OCI-LY1 (cell line): ENCODE measurements around the gene LSAMP.

Experiments
- H2AFZ ChIP-seq: fragments of 200-600 bp; sonication (generic), shearing (Covaris generic); 2 replicates; pipeline ENCODE4 v1.6.0; 2014; ENCODE audit warnings: antibody characterized with exemption, mild to moderate bottlenecking, low read length
- H3F3A ChIP-seq: fragments of 200-600 bp; sonication (generic), shearing (Covaris generic); 2 replicates; pipeline ENCODE4 v1.6.0; 2014; ENCODE audit warnings: mild to moderate bottlenecking, antibody characterized with exemption, low read length, moderate library complexity; ENCODE audit not compliant: insufficient read depth
- H3K27ac ChIP-seq: fragments of 200-600 bp; sonication (generic); 2 replicates; pipeline ENCODE4 v1.5.1; 2014; ENCODE audit warnings: low read length, mixed run types, mild to moderate bottlenecking, low read depth; ENCODE audit not compliant: poor library complexity, severe bottlenecking
- H3K27me3 ChIP-seq: fragments of 200-600 bp; sonication (generic); 2 replicates; pipeline ENCODE4 v1.6.0; 2014; ENCODE audit warnings: antibody characterized with exemption, mild to moderate bottlenecking, low read length, moderate library complexity; ENCODE audit not compliant: insufficient read depth
- H3K36me3 ChIP-seq: fragments of 200-600 bp; sonication (generic); 2 replicates; pipeline ENCODE4 v1.6.1; 2014; ENCODE audit warnings: mild to moderate bottlenecking, antibody characterized with exemption, low read length, moderate library complexity, mixed read lengths; ENCODE audit not compliant: insufficient read depth
- H3K4me1 ChIP-seq: fragments of 200-600 bp; sonication (generic); 2 replicates; pipeline ENCODE4 v1.5.1; 2014; ENCODE audit warnings: mild to moderate bottlenecking, low read length, moderate library complexity; ENCODE audit not compliant: insufficient read depth, severe bottlenecking
- H3K4me2 ChIP-seq: fragments of 200-600 bp; sonication (generic), shearing (Covaris generic); 2 replicates; pipeline ENCODE4 v1.6.1; 2014; ENCODE audit warnings: low read length
- H3K4me3 ChIP-seq: fragments of 200-600 bp; sonication (generic); 2 replicates; pipeline ENCODE4 v1.5.1; 2014; ENCODE audit warnings: low read length, low read depth, mild to moderate bottlenecking, mixed read lengths; ENCODE audit not compliant: poor library complexity, severe bottlenecking
- H3K79me2 ChIP-seq: fragments of 200-600 bp; shearing (Covaris generic); 2 replicates; pipeline ENCODE4 v1.6.1; 2016; ENCODE audit warnings: mixed run types, low read length, mixed read lengths; ENCODE audit not compliant: insufficient read depth
- H3K9ac ChIP-seq: fragments of 200-600 bp; sonication (generic), shearing (Covaris generic); 2 replicates; pipeline ENCODE4 v1.6.1; 2014; ENCODE audit warnings: mild to moderate bottlenecking, low read length, mixed read lengths
- H3K9me2 ChIP-seq: fragments of 200-600 bp; sonication (generic), shearing (Covaris generic); 2 replicates; pipeline ENCODE4 v1.6.1; 2014; ENCODE audit warnings: low read depth, mild to moderate bottlenecking, low read length, mixed read lengths
- H3K9me3 ChIP-seq: fragments of 200-600 bp; shearing (Covaris generic); 2 replicates; pipeline ENCODE4 v1.6.1; 2014; ENCODE audit warnings: low read length, mixed read lengths
- H4K20me1 ChIP-seq: fragments of 200-600 bp; sonication (generic), shearing (Covaris generic); 2 replicates; pipeline ENCODE4 v1.6.0; 2016; ENCODE audit warnings: mild to moderate bottlenecking, low read length; ENCODE audit not compliant: insufficient read depth
- EZH2 ChIP-seq: fragments of 200-600 bp; sonication (generic), shearing (Covaris generic); IDR thresholded peaks from 2 replicates; pipeline ENCODE4 v1.8.0; 2017; ENCODE audit warnings: borderline replicate concordance, mixed run types, mild to moderate bottlenecking, antibody characterized with exemption, low read length, moderate library complexity, mixed read lengths
- TF ChIP-seq, protein P1 (sequence below): fragments of 200-600 bp; sonication (generic), shearing (Covaris generic); IDR thresholded peaks from 2 replicates; pipeline ENCODE4 v1.5.1; 2017; ENCODE audit warnings: mild to moderate bottlenecking, antibody characterized with exemption, low read length, moderate library complexity, mixed read lengths

The LSAMP gene

GRCh38 chr3:116052602-116053001 lies 392.7 kb downstream of the LSAMP start:
- H3K9ac ChIP-seq: no peak overlapping the region
- no peaks in the 10 kb centered on the region for H3K9me3 ChIP-seq
- H3K36me3 ChIP-seq: no peaks in the 10 kb centered on the region
- no peaks in the 10 kb centered on the region for H4K20me1 ChIP-seq
- H3K4me2 ChIP-seq: no peak overlapping the region
- H3K9me2 ChIP-seq: no peaks in the 10 kb centered on the region
- no peaks in the 10 kb centered on the region for H3F3A ChIP-seq
- no peak overlapping the region for H2AFZ ChIP-seq
- no peaks in the 10 kb centered on the region for H3K27me3 ChIP-seq
- H3K79me2 ChIP-seq: no peaks in the 10 kb centered on the region
- no peak overlapping the region for H3K4me3 ChIP-seq
- H3K27ac ChIP-seq: no peak overlapping the region
- no peaks in the 10 kb centered on the region for H3K4me1 ChIP-seq
- TF ChIP-seq, protein P1, sequence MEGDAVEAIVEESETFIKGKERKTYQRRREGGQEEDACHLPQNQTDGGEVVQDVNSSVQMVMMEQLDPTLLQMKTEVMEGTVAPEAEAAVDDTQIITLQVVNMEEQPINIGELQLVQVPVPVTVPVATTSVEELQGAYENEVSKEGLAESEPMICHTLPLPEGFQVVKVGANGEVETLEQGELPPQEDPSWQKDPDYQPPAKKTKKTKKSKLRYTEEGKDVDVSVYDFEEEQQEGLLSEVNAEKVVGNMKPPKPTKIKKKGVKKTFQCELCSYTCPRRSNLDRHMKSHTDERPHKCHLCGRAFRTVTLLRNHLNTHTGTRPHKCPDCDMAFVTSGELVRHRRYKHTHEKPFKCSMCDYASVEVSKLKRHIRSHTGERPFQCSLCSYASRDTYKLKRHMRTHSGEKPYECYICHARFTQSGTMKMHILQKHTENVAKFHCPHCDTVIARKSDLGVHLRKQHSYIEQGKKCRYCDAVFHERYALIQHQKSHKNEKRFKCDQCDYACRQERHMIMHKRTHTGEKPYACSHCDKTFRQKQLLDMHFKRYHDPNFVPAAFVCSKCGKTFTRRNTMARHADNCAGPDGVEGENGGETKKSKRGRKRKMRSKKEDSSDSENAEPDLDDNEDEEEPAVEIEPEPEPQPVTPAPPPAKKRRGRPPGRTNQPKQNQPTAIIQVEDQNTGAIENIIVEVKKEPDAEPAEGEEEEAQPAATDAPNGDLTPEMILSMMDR: no peak
- TF ChIP-seq EZH2: no peak

DNA sequence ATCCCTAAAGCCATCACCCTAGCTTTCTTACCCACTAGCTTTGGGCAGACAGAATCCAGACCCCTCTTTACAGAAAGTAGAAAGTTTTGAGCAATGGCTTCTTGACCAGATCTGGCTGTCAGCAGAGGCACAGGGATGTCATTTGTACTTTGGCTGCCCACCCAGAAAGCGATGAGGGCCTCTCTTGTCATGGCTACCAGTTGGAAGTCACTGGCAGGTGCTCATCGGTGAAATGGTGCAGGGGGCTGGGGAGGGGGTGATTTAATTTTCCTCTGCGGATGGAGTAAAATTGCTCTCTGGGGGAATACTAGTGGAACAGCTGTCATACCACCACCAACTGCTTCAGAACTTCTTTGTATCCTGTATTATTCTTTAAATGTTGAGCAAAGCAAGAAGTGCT lies 393.7 kb downstream of the LSAMP start:
- no peaks in the 10 kb centered on the region for H3K4me1 ChIP-seq
- TF ChIP-seq, protein P1: no peak
- TF ChIP-seq EZH2: no peak
- H3F3A ChIP-seq: no peaks in the 10 kb centered on the region
- H3K27ac ChIP-seq: no peak overlapping the region
- H3K9ac ChIP-seq: no peak overlapping the region
- H3K79me2 ChIP-seq: no peaks in the 10 kb centered on the region
- H3K9me3 ChIP-seq: no peaks in the 10 kb centered on the region
- no peaks in the 10 kb centered on the region for H3K9me2 ChIP-seq
- no peak overlapping the region for H3K4me3 ChIP-seq
- H3K4me2 ChIP-seq: no peak overlapping the region
- H2AFZ ChIP-seq: no peak overlapping the region
- no peaks in the 10 kb centered on the region for H3K27me3 ChIP-seq
- no peaks in the 10 kb centered on the region for H4K20me1 ChIP-seq
- H3K36me3 ChIP-seq: no peaks in the 10 kb centered on the region

DNA sequence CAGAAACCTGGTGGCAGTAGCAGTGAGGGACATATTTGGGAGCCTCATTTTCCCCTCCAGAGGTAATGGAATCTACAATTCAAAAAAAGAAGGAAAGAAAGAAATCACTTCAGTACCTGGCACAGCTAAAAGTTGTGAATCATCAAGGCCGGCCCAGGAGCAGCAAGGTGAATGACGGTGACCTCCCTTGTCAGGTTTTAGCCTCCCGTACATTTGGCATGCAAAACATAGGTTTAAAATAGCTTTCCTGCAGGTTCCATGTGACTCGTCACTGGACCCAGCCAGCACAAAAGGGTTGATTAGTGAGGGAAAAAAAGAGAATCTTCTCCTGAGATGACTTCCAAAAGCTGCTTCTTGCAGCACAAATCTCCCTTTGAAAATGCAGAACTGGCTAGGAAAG lies 394.2 kb downstream of the LSAMP start:
- H3F3A ChIP-seq: no peaks in the 10 kb centered on the region
- no peaks in the 10 kb centered on the region for H3K36me3 ChIP-seq
- H3K9me3 ChIP-seq: no peaks in the 10 kb centered on the region
- H3K4me3 ChIP-seq: no peak overlapping the region
- no peak overlapping the region for H3K4me2 ChIP-seq
- H3K27me3 ChIP-seq: no peaks in the 10 kb centered on the region
- no peak overlapping the region for H3K9ac ChIP-seq
- H4K20me1 ChIP-seq: no peaks in the 10 kb centered on the region
- no peaks in the 10 kb centered on the region for H3K79me2 ChIP-seq
- H2AFZ ChIP-seq: no peak overlapping the region
- no peak for TF ChIP-seq EZH2
- TF ChIP-seq, protein P1: no peak
- no peaks in the 10 kb centered on the region for H3K4me1 ChIP-seq
- H3K9me2 ChIP-seq: no peaks in the 10 kb centered on the region
- no peak overlapping the region for H3K27ac ChIP-seq
